DND-41 (cell line): ENCODE measurements around the gene SCUBE1.

Experiments
- EZH2 ChIP-seq: IDR thresholded peaks from 3 replicates; pipeline ENCODE4 v1.6.1; 2012; ENCODE audit warnings: borderline replicate concordance, low read depth, mild to moderate bottlenecking, moderate library complexity, low read length, inconsistent platforms; ENCODE audit not compliant: severe bottlenecking
- TF ChIP-seq, protein P1 (sequence below): IDR thresholded peaks from 2 replicates; pipeline ENCODE4 v1.5.1; 2012; ENCODE audit warnings: borderline replicate concordance, low read length, moderate library complexity, mild to moderate bottlenecking; ENCODE audit not compliant: poor library complexity, severe bottlenecking; ENCODE audit errors: extremely low read depth

DNA sequence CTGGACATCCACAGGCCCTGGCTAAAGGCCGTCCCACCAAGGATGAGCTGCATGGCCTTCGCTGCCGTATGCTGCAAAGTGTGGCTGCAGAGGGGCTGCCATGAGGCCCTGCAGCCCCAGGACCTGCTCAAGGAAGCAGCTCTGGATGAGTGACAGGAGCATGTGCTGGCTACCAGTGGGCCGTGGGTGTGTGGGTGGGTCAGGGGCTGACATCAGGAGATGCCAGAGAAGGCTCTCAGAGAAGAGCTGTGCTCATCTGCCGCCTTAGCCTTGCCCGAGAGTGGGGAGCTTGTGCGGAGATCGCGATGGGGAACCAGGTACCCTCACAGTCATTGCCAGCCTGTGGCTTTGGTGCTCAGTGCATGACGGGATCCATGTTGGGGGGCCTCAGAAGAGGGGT lies 41.3 kb downstream of the SCUBE1 start:
- TF ChIP-seq, protein P1, sequence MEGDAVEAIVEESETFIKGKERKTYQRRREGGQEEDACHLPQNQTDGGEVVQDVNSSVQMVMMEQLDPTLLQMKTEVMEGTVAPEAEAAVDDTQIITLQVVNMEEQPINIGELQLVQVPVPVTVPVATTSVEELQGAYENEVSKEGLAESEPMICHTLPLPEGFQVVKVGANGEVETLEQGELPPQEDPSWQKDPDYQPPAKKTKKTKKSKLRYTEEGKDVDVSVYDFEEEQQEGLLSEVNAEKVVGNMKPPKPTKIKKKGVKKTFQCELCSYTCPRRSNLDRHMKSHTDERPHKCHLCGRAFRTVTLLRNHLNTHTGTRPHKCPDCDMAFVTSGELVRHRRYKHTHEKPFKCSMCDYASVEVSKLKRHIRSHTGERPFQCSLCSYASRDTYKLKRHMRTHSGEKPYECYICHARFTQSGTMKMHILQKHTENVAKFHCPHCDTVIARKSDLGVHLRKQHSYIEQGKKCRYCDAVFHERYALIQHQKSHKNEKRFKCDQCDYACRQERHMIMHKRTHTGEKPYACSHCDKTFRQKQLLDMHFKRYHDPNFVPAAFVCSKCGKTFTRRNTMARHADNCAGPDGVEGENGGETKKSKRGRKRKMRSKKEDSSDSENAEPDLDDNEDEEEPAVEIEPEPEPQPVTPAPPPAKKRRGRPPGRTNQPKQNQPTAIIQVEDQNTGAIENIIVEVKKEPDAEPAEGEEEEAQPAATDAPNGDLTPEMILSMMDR, result no peak
- TF ChIP-seq EZH2, result no peak
